ENCODE measurements around the gene HJURP. TPM values are rescaled to one million over a fixed set of nuclear protein-coding genes. Genes with fewer than 3 reads are reported as not detected.
A peak's percentile ranks its signal among the peaks of the same experiment; 100 is the strongest.

The HJURP gene
- polyA plus RNA-seq, 1 donor (not counting 4 experiments of a cell fraction or from before 2014, with no cell fraction given), result 20.2 TPM

DNA sequence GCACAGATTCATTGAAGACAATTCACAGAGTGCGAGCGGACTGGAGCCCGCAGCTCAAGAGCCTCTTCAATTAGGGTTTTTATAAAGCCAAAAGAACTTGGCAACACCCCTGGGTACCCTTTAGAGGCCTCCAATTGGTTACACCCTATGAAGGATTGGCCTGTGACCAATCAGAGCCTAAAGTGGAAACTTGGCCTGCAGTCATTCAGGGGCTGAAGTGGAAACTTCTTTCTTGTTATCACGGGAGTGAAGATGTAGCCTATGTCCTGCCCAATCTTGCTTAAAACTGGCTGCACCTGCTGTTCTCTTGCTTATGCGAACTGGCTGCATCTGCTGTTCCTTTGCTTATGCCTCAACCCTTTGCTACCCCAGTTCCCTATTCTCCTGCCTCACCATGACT is 1.8 kb upstream of the HJURP start:
- no peak overlapping the region for H2AFZ ChIP-seq (ENCODE audit: control insufficient read depth, low read length)
- no peak overlapping the region for H3K9ac ChIP-seq (ENCODE audit: control insufficient read depth, extremely low read depth, insufficient read depth, low read length)
- no peak overlapping the region for H3K27ac ChIP-seq (ENCODE audit: control insufficient read depth, insufficient read depth, low read length)
- H3K4me1 ChIP-seq (ENCODE audit: control insufficient read depth, extremely low read depth, insufficient read depth, low read length), result peaks cover 21% of the 10 kb centered on the region
- DNase-seq (ENCODE audit: low read depth, low spot score), result no peak
- TF ChIP-seq, protein P1, sequence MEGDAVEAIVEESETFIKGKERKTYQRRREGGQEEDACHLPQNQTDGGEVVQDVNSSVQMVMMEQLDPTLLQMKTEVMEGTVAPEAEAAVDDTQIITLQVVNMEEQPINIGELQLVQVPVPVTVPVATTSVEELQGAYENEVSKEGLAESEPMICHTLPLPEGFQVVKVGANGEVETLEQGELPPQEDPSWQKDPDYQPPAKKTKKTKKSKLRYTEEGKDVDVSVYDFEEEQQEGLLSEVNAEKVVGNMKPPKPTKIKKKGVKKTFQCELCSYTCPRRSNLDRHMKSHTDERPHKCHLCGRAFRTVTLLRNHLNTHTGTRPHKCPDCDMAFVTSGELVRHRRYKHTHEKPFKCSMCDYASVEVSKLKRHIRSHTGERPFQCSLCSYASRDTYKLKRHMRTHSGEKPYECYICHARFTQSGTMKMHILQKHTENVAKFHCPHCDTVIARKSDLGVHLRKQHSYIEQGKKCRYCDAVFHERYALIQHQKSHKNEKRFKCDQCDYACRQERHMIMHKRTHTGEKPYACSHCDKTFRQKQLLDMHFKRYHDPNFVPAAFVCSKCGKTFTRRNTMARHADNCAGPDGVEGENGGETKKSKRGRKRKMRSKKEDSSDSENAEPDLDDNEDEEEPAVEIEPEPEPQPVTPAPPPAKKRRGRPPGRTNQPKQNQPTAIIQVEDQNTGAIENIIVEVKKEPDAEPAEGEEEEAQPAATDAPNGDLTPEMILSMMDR (optimal IDR thresholded peaks at IDR 0.05 in 1 of 3, IDR thresholded peaks at IDR 0.05 in 1 of 3, conservative IDR thresholded peaks at IDR 0.05 in 1 of 3; ENCODE audit: extremely low read depth in 1 of 3, insufficient read depth in 2 of 3, low read length in 3 of 3), result no peak
- no peak for TF ChIP-seq EZH2 (IDR thresholded peaks at IDR 0.05; ENCODE audit: low read length)
- H3K27me3 ChIP-seq (ENCODE audit: control insufficient read depth, extremely low read depth, insufficient read depth, low read length), result no peaks in the 10 kb centered on the region
- FAIRE-seq, result no peak
- H3K9me3 ChIP-seq (ENCODE audit: control insufficient read depth, low read depth, low read length), result no peaks in the 10 kb centered on the region
- H3K4me2 ChIP-seq (ENCODE audit: control insufficient read depth, extremely low read depth, insufficient read depth, low read depth, low read length), result no peak overlapping the region
- H3K36me3 ChIP-seq (ENCODE audit: control insufficient read depth in 2 of 2, extremely low read depth in 1 of 2, insufficient read depth in 2 of 2, low read length in 2 of 2), result no peaks in the 10 kb centered on the region
- H4K20me1 ChIP-seq (ENCODE audit: control insufficient read depth, extremely low read depth, insufficient read depth, low read length), result no peaks in the 10 kb centered on the region
- dilution Hi-C loops (cut with MboI; ENCODE audit: extremely low pct_ligation_motif_present, low sequenced_read_pairs), result no loop called here
- peaks cover 30% of the 10 kb centered on the region for H3K79me2 ChIP-seq (ENCODE audit: control insufficient read depth, insufficient read depth, low read length)
- H3K4me3 ChIP-seq (ENCODE audit: control insufficient read depth in 2 of 3, extremely low read depth in 1 of 3, insufficient read depth in 2 of 3, low read depth in 1 of 3, low read length in 3 of 3), result no peak overlapping the region
- no peaks in the 10 kb centered on the region for H3K9me1 ChIP-seq (ENCODE audit: control insufficient read depth, extremely low read depth, insufficient read depth, low read length)

DNA sequence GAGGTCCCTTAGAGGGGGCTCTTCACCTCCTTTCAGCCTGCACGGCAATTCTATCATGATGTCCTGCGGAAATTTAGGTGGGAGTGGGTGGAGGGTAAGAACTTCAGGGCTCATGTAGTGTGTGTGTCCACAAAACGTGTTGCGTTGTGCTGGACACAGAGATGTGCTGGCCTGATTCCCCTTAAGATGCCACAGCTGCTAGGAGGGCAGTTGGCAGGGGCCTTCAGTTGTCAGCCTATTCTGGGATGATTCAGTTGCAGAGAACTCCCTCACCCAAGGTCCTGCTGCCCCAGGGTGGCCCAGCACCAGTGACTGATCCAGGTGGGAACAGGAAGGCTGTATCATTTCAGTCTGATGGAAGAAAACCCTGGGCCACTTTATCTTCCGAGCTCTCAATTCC is 1.0 kb upstream of the HJURP start:
- Histone ChIP-seq H3K4me2 (ENCODE audit: control insufficient read depth, extremely low read depth, insufficient read depth, low read depth, low read length) (peak overlapping the region; percentile 79), H3K27ac (ENCODE audit: control insufficient read depth, insufficient read depth, low read length) (no peak overlapping the region), H3K9ac (ENCODE audit: control insufficient read depth, extremely low read depth, insufficient read depth, low read length) (peak overlapping the region; percentile 71), H3K9me3 (ENCODE audit: control insufficient read depth, low read depth, low read length) (no peaks in the 10 kb centered on the region), H2AFZ (ENCODE audit: control insufficient read depth, low read length) (no peak overlapping the region), H3K4me1 (ENCODE audit: control insufficient read depth, extremely low read depth, insufficient read depth, low read length) (peaks cover 21% of the 10 kb centered on the region), H3K9me1 (ENCODE audit: control insufficient read depth, extremely low read depth, insufficient read depth, low read length) (no peaks in the 10 kb centered on the region), H3K4me3 (ENCODE audit: control insufficient read depth in 2 of 3, extremely low read depth in 1 of 3, insufficient read depth in 2 of 3, low read depth in 1 of 3, low read length in 3 of 3) (no peak overlapping the region), H3K36me3 (ENCODE audit: control insufficient read depth in 2 of 2, extremely low read depth in 1 of 2, insufficient read depth in 2 of 2, low read length in 2 of 2) (peaks cover 0 to 7% of the 10 kb centered on the region in 2 experiments), H3K27me3 (ENCODE audit: control insufficient read depth, extremely low read depth, insufficient read depth, low read length) (no peaks in the 10 kb centered on the region), H3K79me2 (ENCODE audit: control insufficient read depth, insufficient read depth, low read length) (peaks cover 38% of the 10 kb centered on the region), H4K20me1 (ENCODE audit: control insufficient read depth, extremely low read depth, insufficient read depth, low read length) (no peaks in the 10 kb centered on the region)
- dilution Hi-C loops (cut with MboI; ENCODE audit: extremely low pct_ligation_motif_present, low sequenced_read_pairs), result no loop called here
- TF ChIP-seq, protein P1 (optimal IDR thresholded peaks at IDR 0.05 in 1 of 3, IDR thresholded peaks at IDR 0.05 in 1 of 3, conservative IDR thresholded peaks at IDR 0.05 in 1 of 3; ENCODE audit: extremely low read depth in 1 of 3, insufficient read depth in 2 of 3, low read length in 3 of 3), result no peak
- TF ChIP-seq EZH2 (IDR thresholded peaks at IDR 0.05; ENCODE audit: low read length), result no peak
- DNase-seq (ENCODE audit: low read depth, low spot score) (no peak), FAIRE-seq (no peak)

All from keratinocyte (primary cell).